Measurements from ENCODE around the gene MSANTD2.

MSANTD2 gene

GRCh38 chr11:124732230-124732629 lies 68.0 kb downstream of the MSANTD2 start:
- Histone ChIP-seq H3K4me3 (ENCODE audit: low read length) (no peak overlapping the region), H3K4me1 (ENCODE audit: control insufficient read depth, insufficient read depth, low read length) (no peaks in the 10 kb centered on the region), H3K36me3 (ENCODE audit: control insufficient read depth, insufficient read depth, low read length) (no peaks in the 10 kb centered on the region), H3K9me3 (ENCODE audit: control insufficient read depth, low read length) (no peaks in the 10 kb centered on the region), H3K9ac (ENCODE audit: low read length) (no peak overlapping the region), H3K27me3 (ENCODE audit: control insufficient read depth, insufficient read depth, low read length) (peaks cover under 1% of the 10 kb centered on the region)

GRCh38 chr11:124729571-124729970 lies 70.6 kb downstream of the MSANTD2 start:
- Histone ChIP-seq H3K4me1 (ENCODE audit: control insufficient read depth, insufficient read depth, low read length) (peaks cover 11% of the 10 kb centered on the region), H3K36me3 (ENCODE audit: control insufficient read depth, insufficient read depth, low read length) (no peaks in the 10 kb centered on the region), H3K9me3 (ENCODE audit: control insufficient read depth, low read length) (no peaks in the 10 kb centered on the region), H3K27me3 (ENCODE audit: control insufficient read depth, insufficient read depth, low read length) (no peaks in the 10 kb centered on the region), H3K4me3 (ENCODE audit: low read length) (no peak overlapping the region), H3K9ac (ENCODE audit: low read length) (no peak overlapping the region)

GRCh38 chr11:124728134-124728533 lies 72.1 kb downstream of the MSANTD2 start:
- Histone ChIP-seq H3K27me3 (ENCODE audit: control insufficient read depth, insufficient read depth, low read length) (no peaks in the 10 kb centered on the region), H3K4me3 (ENCODE audit: low read length) (no peak overlapping the region), H3K9ac (ENCODE audit: low read length) (no peak overlapping the region)

GRCh38 chr11:124727474-124727873 lies 72.7 kb downstream of the MSANTD2 start:
- H3K9me3 ChIP-seq (ENCODE audit: control insufficient read depth, low read length): no peaks in the 10 kb centered on the region
- H3K36me3 ChIP-seq (ENCODE audit: control insufficient read depth, insufficient read depth, low read length): no peaks in the 10 kb centered on the region
- H3K9ac ChIP-seq (ENCODE audit: low read length): no peak overlapping the region
- no peak overlapping the region for H3K4me3 ChIP-seq (ENCODE audit: low read length)
- H3K4me1 ChIP-seq (ENCODE audit: control insufficient read depth, insufficient read depth, low read length): peaks cover 12% of the 10 kb centered on the region
- H3K27me3 ChIP-seq (ENCODE audit: control insufficient read depth, insufficient read depth, low read length): no peaks in the 10 kb centered on the region

More at GRCh38 chr11:124728134-124728533, 72.1 kb downstream of the MSANTD2 start:
- no peaks in the 10 kb centered on the region for H3K36me3 ChIP-seq (ENCODE audit: control insufficient read depth, insufficient read depth, low read length)
- H3K4me1 ChIP-seq (ENCODE audit: control insufficient read depth, insufficient read depth, low read length): peaks cover 12% of the 10 kb centered on the region
- H3K9me3 ChIP-seq (ENCODE audit: control insufficient read depth, low read length): no peaks in the 10 kb centered on the region

- no peak overlapping the region for H3K4me3 ChIP-seq (ENCODE audit: low read length)
- no peak overlapping the region for H3K9ac ChIP-seq (ENCODE audit: low read length)
These were observed 74.5 kb downstream of the MSANTD2 start for GRCh38 chr11:124725719-124726105.

GRCh38 chr11:124724979-124725718 lies 75.1 kb downstream of the MSANTD2 start:
- Histone ChIP-seq H3K9me3 (ENCODE audit: control insufficient read depth, low read length) (no peaks in the 10 kb centered on the region), H3K4me3 (ENCODE audit: low read length) (peak overlapping the region; percentile 17), H3K36me3 (ENCODE audit: control insufficient read depth, insufficient read depth, low read length) (no peaks in the 10 kb centered on the region), H3K27me3 (ENCODE audit: control insufficient read depth, insufficient read depth, low read length) (no peaks in the 10 kb centered on the region), H3K4me1 (ENCODE audit: control insufficient read depth, insufficient read depth, low read length) (peaks cover 12% of the 10 kb centered on the region), H3K9ac (ENCODE audit: low read length) (peak overlapping the region; percentile 36)

More at GRCh38 chr11:124725719-124726105, 74.5 kb downstream of the MSANTD2 start:
- Histone ChIP-seq H3K27me3 (ENCODE audit: control insufficient read depth, insufficient read depth, low read length) (no peaks in the 10 kb centered on the region), H3K36me3 (ENCODE audit: control insufficient read depth, insufficient read depth, low read length) (no peaks in the 10 kb centered on the region), H3K9me3 (ENCODE audit: control insufficient read depth, low read length) (no peaks in the 10 kb centered on the region), H3K4me1 (ENCODE audit: control insufficient read depth, insufficient read depth, low read length) (peaks cover 12% of the 10 kb centered on the region)

- peaks cover 27% of the 10 kb centered on the region for H3K4me1 ChIP-seq (ENCODE audit: control insufficient read depth, insufficient read depth, low read length)
- H3K4me3 ChIP-seq (ENCODE audit: low read length): no peak overlapping the region
- H3K9ac ChIP-seq (ENCODE audit: low read length): no peak overlapping the region
- no peaks in the 10 kb centered on the region for H3K9me3 ChIP-seq (ENCODE audit: control insufficient read depth, low read length)
- no peaks in the 10 kb centered on the region for H3K36me3 ChIP-seq (ENCODE audit: control insufficient read depth, insufficient read depth, low read length)
- H3K27me3 ChIP-seq (ENCODE audit: control insufficient read depth, insufficient read depth, low read length): peaks cover 24% of the 10 kb centered on the region
These were observed 78.0 kb downstream of the MSANTD2 start for GRCh38 chr11:124722176-124722575.

- peaks cover 24% of the 10 kb centered on the region for H3K27me3 ChIP-seq (ENCODE audit: control insufficient read depth, insufficient read depth, low read length)
These were observed 80.7 kb downstream of the MSANTD2 start for GRCh38 chr11:124719534-124719933.

GRCh38 chr11:124718801-124719200 lies 81.4 kb downstream of the MSANTD2 start:
- Histone ChIP-seq H3K36me3 (ENCODE audit: control insufficient read depth, insufficient read depth, low read length) (no peaks in the 10 kb centered on the region), H3K27me3 (ENCODE audit: control insufficient read depth, insufficient read depth, low read length) (peaks cover 24% of the 10 kb centered on the region), H3K9me3 (ENCODE audit: control insufficient read depth, low read length) (no peaks in the 10 kb centered on the region), H3K9ac (ENCODE audit: low read length) (no peak overlapping the region), H3K4me3 (ENCODE audit: low read length) (no peak overlapping the region), H3K4me1 (ENCODE audit: control insufficient read depth, insufficient read depth, low read length) (peaks cover 15% of the 10 kb centered on the region)

More at GRCh38 chr11:124719534-124719933, 80.7 kb downstream of the MSANTD2 start:
- Histone ChIP-seq H3K9ac (ENCODE audit: low read length) (no peak overlapping the region), H3K9me3 (ENCODE audit: control insufficient read depth, low read length) (no peaks in the 10 kb centered on the region), H3K4me3 (ENCODE audit: low read length) (no peak overlapping the region), H3K36me3 (ENCODE audit: control insufficient read depth, insufficient read depth, low read length) (no peaks in the 10 kb centered on the region), H3K4me1 (ENCODE audit: control insufficient read depth, insufficient read depth, low read length) (peaks cover 16% of the 10 kb centered on the region)

- H3K4me3 ChIP-seq (ENCODE audit: low read length): peak overlapping the region; percentile 14
- H3K4me1 ChIP-seq (ENCODE audit: control insufficient read depth, insufficient read depth, low read length): peaks cover 15% of the 10 kb centered on the region
- peak overlapping the region; percentile 47 for H3K9ac ChIP-seq (ENCODE audit: low read length)
- H3K27me3 ChIP-seq (ENCODE audit: control insufficient read depth, insufficient read depth, low read length): peaks cover 24% of the 10 kb centered on the region
- H3K9me3 ChIP-seq (ENCODE audit: control insufficient read depth, low read length): no peaks in the 10 kb centered on the region
- no peaks in the 10 kb centered on the region for H3K36me3 ChIP-seq (ENCODE audit: control insufficient read depth, insufficient read depth, low read length)
These were observed 82.2 kb downstream of the MSANTD2 start for GRCh38 chr11:124717786-124718651.

- H3K4me1 ChIP-seq (ENCODE audit: control insufficient read depth, insufficient read depth, low read length): peaks cover 15% of the 10 kb centered on the region
- H3K27me3 ChIP-seq (ENCODE audit: control insufficient read depth, insufficient read depth, low read length): peaks cover 24% of the 10 kb centered on the region
- peak overlapping the region; percentile 47 for H3K9ac ChIP-seq (ENCODE audit: low read length)
- H3K4me3 ChIP-seq (ENCODE audit: low read length): no peak overlapping the region
- H3K9me3 ChIP-seq (ENCODE audit: control insufficient read depth, low read length): no peaks in the 10 kb centered on the region
- no peaks in the 10 kb centered on the region for H3K36me3 ChIP-seq (ENCODE audit: control insufficient read depth, insufficient read depth, low read length)
These were observed 82.8 kb downstream of the MSANTD2 start for GRCh38 chr11:124717421-124717785.

GRCh38 chr11:124716591-124716990 lies 83.6 kb downstream of the MSANTD2 start:
- peaks cover 15% of the 10 kb centered on the region for H3K4me1 ChIP-seq (ENCODE audit: control insufficient read depth, insufficient read depth, low read length)
- peaks cover 24% of the 10 kb centered on the region for H3K27me3 ChIP-seq (ENCODE audit: control insufficient read depth, insufficient read depth, low read length)
- H3K36me3 ChIP-seq (ENCODE audit: control insufficient read depth, insufficient read depth, low read length): no peaks in the 10 kb centered on the region
- no peak overlapping the region for H3K9ac ChIP-seq (ENCODE audit: low read length)
- H3K9me3 ChIP-seq (ENCODE audit: control insufficient read depth, low read length): no peaks in the 10 kb centered on the region
- no peak overlapping the region for H3K4me3 ChIP-seq (ENCODE audit: low read length)
